Ishikawa (cell line): ENCODE data around the gene MAG.

Experiments used
- CEBPB ChIP-seq: IDR thresholded peaks from 2 replicates; pipeline ENCODE4 v1.6.1; 2012
- EGR1 ChIP-seq: IDR thresholded peaks from 2 replicates; pipeline ENCODE4 v1.6.1; 2012
- EP300 ChIP-seq: IDR thresholded peaks from 2 replicates; pipeline ENCODE4 v1.6.1; 2012; ENCODE audit warnings: borderline replicate concordance
- RAD21 ChIP-seq: IDR thresholded peaks from 2 replicates; pipeline ENCODE4 v1.6.1; 2012; ENCODE audit warnings: low read depth
- TAF1 ChIP-seq: IDR thresholded peaks from 2 replicates; pipeline ENCODE4 v1.6.1; 2012; ENCODE audit warnings: low read depth, mild to moderate bottlenecking
- YY1 ChIP-seq: IDR thresholded peaks from 2 replicates; pipeline ENCODE4 v1.6.1; 2012; ENCODE audit warnings: low read depth
- ZBTB7A ChIP-seq: IDR thresholded peaks from 2 replicates; pipeline ENCODE4 v1.6.1; 2012; ENCODE audit warnings: low read depth
- TF ChIP-seq, protein P1 (sequence below): IDR thresholded peaks from 2 replicates; pipeline ENCODE4 v1.6.1; 2012; ENCODE audit warnings: low read depth, mild to moderate bottlenecking
- TF ChIP-seq, protein P2 (sequence below): IDR thresholded peaks from 2 replicates; pipeline ENCODE4 v1.6.1; 2012
- TF ChIP-seq, protein P3 (sequence below): IDR thresholded peaks from 2 replicates; pipeline ENCODE4 v1.6.1; 2012

DNA sequence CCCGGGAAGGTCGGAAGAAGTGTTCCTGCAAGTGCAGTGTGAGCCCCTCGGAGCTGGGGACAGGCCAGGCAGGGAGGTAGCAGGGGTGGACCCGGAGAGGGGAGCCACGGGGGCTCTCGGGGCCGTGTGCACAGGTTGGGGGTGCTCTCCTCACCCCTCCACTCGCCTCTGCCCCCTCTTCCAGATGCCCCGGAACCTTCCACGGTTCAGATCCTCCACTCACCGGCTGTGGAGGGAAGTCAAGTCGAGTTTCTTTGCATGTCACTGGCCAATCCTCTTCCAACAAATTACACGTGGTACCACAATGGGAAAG is 46.0 kb downstream of the MAG start:
- TF ChIP-seq TAF1 (no peak), CEBPB (no peak), EGR1 (no peak), EP300 (no peak), ZBTB7A (no peak), YY1 (no peak), RAD21 (no peak)
- TF ChIP-seq, protein P1, sequence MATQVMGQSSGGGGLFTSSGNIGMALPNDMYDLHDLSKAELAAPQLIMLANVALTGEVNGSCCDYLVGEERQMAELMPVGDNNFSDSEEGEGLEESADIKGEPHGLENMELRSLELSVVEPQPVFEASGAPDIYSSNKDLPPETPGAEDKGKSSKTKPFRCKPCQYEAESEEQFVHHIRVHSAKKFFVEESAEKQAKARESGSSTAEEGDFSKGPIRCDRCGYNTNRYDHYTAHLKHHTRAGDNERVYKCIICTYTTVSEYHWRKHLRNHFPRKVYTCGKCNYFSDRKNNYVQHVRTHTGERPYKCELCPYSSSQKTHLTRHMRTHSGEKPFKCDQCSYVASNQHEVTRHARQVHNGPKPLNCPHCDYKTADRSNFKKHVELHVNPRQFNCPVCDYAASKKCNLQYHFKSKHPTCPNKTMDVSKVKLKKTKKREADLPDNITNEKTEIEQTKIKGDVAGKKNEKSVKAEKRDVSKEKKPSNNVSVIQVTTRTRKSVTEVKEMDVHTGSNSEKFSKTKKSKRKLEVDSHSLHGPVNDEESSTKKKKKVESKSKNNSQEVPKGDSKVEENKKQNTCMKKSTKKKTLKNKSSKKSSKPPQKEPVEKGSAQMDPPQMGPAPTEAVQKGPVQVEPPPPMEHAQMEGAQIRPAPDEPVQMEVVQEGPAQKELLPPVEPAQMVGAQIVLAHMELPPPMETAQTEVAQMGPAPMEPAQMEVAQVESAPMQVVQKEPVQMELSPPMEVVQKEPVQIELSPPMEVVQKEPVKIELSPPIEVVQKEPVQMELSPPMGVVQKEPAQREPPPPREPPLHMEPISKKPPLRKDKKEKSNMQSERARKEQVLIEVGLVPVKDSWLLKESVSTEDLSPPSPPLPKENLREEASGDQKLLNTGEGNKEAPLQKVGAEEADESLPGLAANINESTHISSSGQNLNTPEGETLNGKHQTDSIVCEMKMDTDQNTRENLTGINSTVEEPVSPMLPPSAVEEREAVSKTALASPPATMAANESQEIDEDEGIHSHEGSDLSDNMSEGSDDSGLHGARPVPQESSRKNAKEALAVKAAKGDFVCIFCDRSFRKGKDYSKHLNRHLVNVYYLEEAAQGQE = no peak
- TF ChIP-seq, protein P2, sequence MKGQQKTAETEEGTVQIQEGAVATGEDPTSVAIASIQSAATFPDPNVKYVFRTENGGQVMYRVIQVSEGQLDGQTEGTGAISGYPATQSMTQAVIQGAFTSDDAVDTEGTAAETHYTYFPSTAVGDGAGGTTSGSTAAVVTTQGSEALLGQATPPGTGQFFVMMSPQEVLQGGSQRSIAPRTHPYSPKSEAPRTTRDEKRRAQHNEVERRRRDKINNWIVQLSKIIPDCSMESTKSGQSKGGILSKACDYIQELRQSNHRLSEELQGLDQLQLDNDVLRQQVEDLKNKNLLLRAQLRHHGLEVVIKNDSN = no peak
- TF ChIP-seq, protein P3, sequence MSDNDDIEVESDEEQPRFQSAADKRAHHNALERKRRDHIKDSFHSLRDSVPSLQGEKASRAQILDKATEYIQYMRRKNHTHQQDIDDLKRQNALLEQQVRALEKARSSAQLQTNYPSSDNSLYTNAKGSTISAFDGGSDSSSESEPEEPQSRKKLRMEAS = no peak
